ENCODE results near the gene METTL9. TPM values are rescaled to one million over a fixed set of nuclear protein-coding genes. Genes with fewer than 3 reads are reported as not detected.

METTL9 gene
- total and polyA plus RNA-seq, 2 of the 13 experiments (the other 11 are each of a cell fraction or from before 2014, with no cell fraction given), result 123 to 204 TPM

GRCh38 chr16:21599122-21600030 is at the start of gene METTL9 (continued):
- TF ChIP-seq ZNF34 (CRISPR knock-in tag; IDR thresholded peaks at IDR 0.05; ENCODE audit: borderline replicate concordance), result peak; percentile 99
- TF ChIP-seq CCDC6 (CRISPR knock-in tag; IDR thresholded peaks at IDR 0.05), result peak; percentile 99
- TF ChIP-seq MAFK (conservative IDR thresholded peaks at IDR 0.05 in 1 of 2, IDR thresholded peaks at IDR 0.05 in 1 of 2; ENCODE audit: low read length in 2 of 2), result no peak
- peak; percentile 99 for TF ChIP-seq TOE1 (CRISPR knock-in tag; IDR thresholded peaks at IDR 0.05)
- TF ChIP-seq ZNF562 (CRISPR knock-in tag; IDR thresholded peaks at IDR 0.05; ENCODE audit: borderline replicate concordance), result no peak; the same call in 1 of the 2 replicates
- peak; percentile 85 for TF ChIP-seq HOXA9 (CRISPR knock-in tag; IDR thresholded peaks at IDR 0.05; ENCODE audit: borderline replicate concordance)
- TF ChIP-seq ADNP (CRISPR knock-in tag; IDR thresholded peaks at IDR 0.05), result no peak; the same call in 1 of the 2 replicates
- TF ChIP-seq ELF1 (CRISPR knock-in tag; IDR thresholded peaks at IDR 0.05), result peak; percentile 91
- TF ChIP-seq ZBTB20 (CRISPR knock-in tag; IDR thresholded peaks at IDR 0.05; ENCODE audit: borderline replicate concordance, low read depth), result peak; percentile 92
- no peak for TF ChIP-seq NR3C1 (CRISPR knock-in tag; IDR thresholded peaks at IDR 0.05)
- peak; percentile 98 for TF ChIP-seq AHR (CRISPR knock-in tag; IDR thresholded peaks at IDR 0.05)
- TF ChIP-seq ARID5B (CRISPR knock-in tag; IDR thresholded peaks at IDR 0.05), result peak; percentile 92
- peak; percentile 94; the same call in 1 of the 2 replicates for TF ChIP-seq CHCHD3 (CRISPR knock-in tag; IDR thresholded peaks at IDR 0.05)
- peak; percentile 99 for TF ChIP-seq ZNF598 (CRISPR knock-in tag; IDR thresholded peaks at IDR 0.05; ENCODE audit: borderline replicate concordance)
- TF ChIP-seq RFXAP (CRISPR knock-in tag; IDR thresholded peaks at IDR 0.05; ENCODE audit: borderline replicate concordance), result peak; percentile 97; the same call in 1 of the 2 replicates
- TF ChIP-seq ZBTB14 (CRISPR knock-in tag; IDR thresholded peaks at IDR 0.05), result peak; percentile 100
- peak; percentile 95 for TF ChIP-seq ZNF678 (CRISPR knock-in tag; IDR thresholded peaks at IDR 0.05)
- TF ChIP-seq ZMAT5 (CRISPR knock-in tag; IDR thresholded peaks at IDR 0.05; ENCODE audit: borderline replicate concordance, low read depth), result no peak
- TF ChIP-seq SOX6 (IDR thresholded peaks at IDR 0.05), result no peak
- TF ChIP-seq SOX6 (CRISPR knock-in tag; IDR thresholded peaks at IDR 0.05), result peak; percentile 93
- peak; percentile 25; the same call in 1 of the 2 replicates for TF ChIP-seq SRY (CRISPR knock-in tag; IDR thresholded peaks at IDR 0.05)
- peak; percentile 97 for TF ChIP-seq ZIK1 (CRISPR knock-in tag; IDR thresholded peaks at IDR 0.05; ENCODE audit: borderline replicate concordance, low read depth)
- TF ChIP-seq SNAI1 (CRISPR knock-in tag; IDR thresholded peaks at IDR 0.05; ENCODE audit: borderline replicate concordance), result peak; percentile 94; the same call in 1 of the 2 replicates
- TF ChIP-seq ZNF552 (CRISPR knock-in tag; IDR thresholded peaks at IDR 0.05; ENCODE audit: borderline replicate concordance), result peak; percentile 91; the same call in 1 of the 2 replicates
- TF ChIP-seq ZNF260 (CRISPR knock-in tag; IDR thresholded peaks at IDR 0.05; ENCODE audit: borderline replicate concordance, low read depth), result no peak

All from HepG2 (cell line).